Trophoblast cell (in vitro differentiated cells and primary cell): Measurements from ENCODE around the gene CEP85.
"Not testable (repeated sequence)": the region's sequence is repeated elsewhere in the genome, so short reads cannot be mapped to it uniquely, and the experiment has no call there.

Source experiments
- DNase-seq, 2 donors: peaks; one replicate each; pipeline ENCODE4 v3.0.0-alpha.2; 2016
- H2AFZ ChIP-seq: 2 replicates; pipeline ENCODE4 v1.6.1; 2013; ENCODE audit warnings: low read length, moderate library complexity, mild to moderate bottlenecking; ENCODE audit not compliant: insufficient read depth, poor library complexity
- H2AK5ac ChIP-seq: 2 replicates; pipeline ENCODE4 v1.6.1; 2013; ENCODE audit warnings: mild to moderate bottlenecking, low read length
- H2BK120ac ChIP-seq: 2 replicates; pipeline ENCODE4 v1.6.1; 2013; ENCODE audit warnings: low read length, mild to moderate bottlenecking, moderate library complexity; ENCODE audit not compliant: insufficient read depth, poor library complexity
- H2BK12ac ChIP-seq: 2 replicates; pipeline ENCODE4 v1.6.1; 2013; ENCODE audit warnings: mild to moderate bottlenecking, low read length, moderate library complexity
- H2BK5ac ChIP-seq: 2 replicates; pipeline ENCODE4 v1.6.1; 2013; ENCODE audit warnings: low read length, low read depth, moderate library complexity, mild to moderate bottlenecking; ENCODE audit not compliant: poor library complexity
- H3K14ac ChIP-seq: 2 replicates; pipeline ENCODE4 v1.6.1; 2013; ENCODE audit warnings: mild to moderate bottlenecking, low read length
- H3K18ac ChIP-seq: 2 replicates; pipeline ENCODE4 v1.6.1; 2013; ENCODE audit warnings: mild to moderate bottlenecking, low read length
- H3K23ac ChIP-seq: 2 replicates; pipeline ENCODE4 v1.6.1; 2013; ENCODE audit warnings: low read length
- H3K27ac ChIP-seq: 2 replicates; pipeline ENCODE4 v1.5.1; 2013; ENCODE audit warnings: low read depth, mild to moderate bottlenecking, inconsistent platforms, low read length, moderate library complexity
- H3K27me3 ChIP-seq: 2 replicates; pipeline ENCODE4 v1.6.1; 2013; ENCODE audit warnings: inconsistent platforms, mild to moderate bottlenecking, low read length, moderate library complexity; ENCODE audit not compliant: insufficient read depth
- H3K36me3 ChIP-seq, 2 experiments: 1 replicate in 1 of 2; 2 replicates in 1 of 2; pipeline ENCODE4 v1.6.1; 2013; ENCODE audit warnings: low read length in 2 of 2, mild to moderate bottlenecking in 2 of 2, moderate library complexity in 1 of 2; ENCODE audit not compliant: insufficient read depth in 2 of 2, control insufficient read depth in 1 of 2
- H3K4ac ChIP-seq: 2 replicates; pipeline ENCODE4 v1.6.1; 2013; ENCODE audit warnings: low read depth, mild to moderate bottlenecking, low read length, moderate library complexity
- H3K4me1 ChIP-seq, 2 experiments: 1 replicate in 1 of 2; 2 replicates in 1 of 2; pipeline ENCODE4 v1.6.1; 2013; ENCODE audit warnings: low read length in 2 of 2, mild to moderate bottlenecking in 2 of 2, moderate library complexity in 1 of 2; ENCODE audit not compliant: insufficient read depth in 2 of 2, control insufficient read depth in 1 of 2
- H3K4me2 ChIP-seq: 2 replicates; pipeline ENCODE4 v1.6.1; 2013; ENCODE audit warnings: inconsistent platforms, mild to moderate bottlenecking, low read length, moderate library complexity
- H3K4me3 ChIP-seq: 2 replicates; pipeline ENCODE4 v1.5.1; 2013; ENCODE audit warnings: mild to moderate bottlenecking, low read depth, low read length, inconsistent platforms
- H3K79me1 ChIP-seq: one replicate; pipeline ENCODE4 v1.6.1; 2013; ENCODE audit warnings: low read length
- H3K79me2 ChIP-seq: 2 replicates; pipeline ENCODE4 v1.6.1; 2013; ENCODE audit warnings: low read length, mild to moderate bottlenecking; ENCODE audit not compliant: control insufficient read depth, insufficient read depth, poor library complexity
- H3K9ac ChIP-seq: 2 replicates; pipeline ENCODE4 v1.6.1; 2013; ENCODE audit warnings: mild to moderate bottlenecking, low read length
- H3K9me3 ChIP-seq: 2 replicates; pipeline ENCODE4 v1.6.1; 2013; ENCODE audit warnings: low read depth, mild to moderate bottlenecking, control low read depth, inconsistent platforms, low read length; ENCODE audit not compliant: insufficient read depth
- H4K12ac ChIP-seq: 2 replicates; pipeline ENCODE4 v1.6.1; 2013; ENCODE audit warnings: low read depth, mild to moderate bottlenecking, low read length, moderate library complexity
- H4K8ac ChIP-seq: 2 replicates; pipeline ENCODE4 v1.6.1; 2013; ENCODE audit warnings: low read depth, mild to moderate bottlenecking, low read length, moderate library complexity
- H4K91ac ChIP-seq: one replicate; pipeline ENCODE4 v1.6.1; 2013; ENCODE audit warnings: low read depth, mild to moderate bottlenecking, low read length, moderate library complexity
- WGBS: extraction: QIAGEN DNeasy Blood & Tissue Kit; methylation state at CpG from one replicate; pipeline ENCODE4 v1.1.7; 2013; ENCODE audit warnings: missing lambda C conversion rate; ENCODE audit not compliant: insufficient read length, insufficient coverage; ENCODE audit errors: extremely low coverage; 5-methylcytosine and 5-hydroxymethylcytosine counted together

CEP85 gene

DNA sequence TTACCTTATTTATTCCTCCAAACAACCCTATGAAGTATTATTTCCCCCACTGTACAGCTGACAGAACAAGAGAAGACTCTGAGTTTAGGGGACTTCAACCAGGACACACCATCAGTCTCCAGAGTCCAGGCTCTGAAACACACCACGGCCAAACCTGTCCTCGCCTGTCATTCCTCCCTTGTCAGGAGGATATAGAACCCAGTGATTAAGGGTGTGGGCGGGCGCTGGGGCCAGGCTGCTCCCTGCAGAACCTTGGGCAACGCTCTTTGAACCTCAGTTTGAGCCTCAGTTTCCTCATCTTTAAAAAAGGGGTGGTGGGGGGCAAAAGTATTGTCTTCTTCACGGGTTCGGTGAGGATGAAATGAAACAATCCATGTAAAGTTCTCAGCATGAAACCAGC is 9.4 kb upstream of the CEP85 start:
- H4K12ac ChIP-seq: no peak overlapping the region
- no peak overlapping the region for H4K8ac ChIP-seq
- no peak overlapping the region for H3K4ac ChIP-seq
- no peak overlapping the region for H3K14ac ChIP-seq
- no peak overlapping the region for H3K9ac ChIP-seq
- H3K4me1 ChIP-seq: peaks cover 8 to 9% of the 10 kb centered on the region in 2 experiments
- H3K4me2 ChIP-seq: no peak overlapping the region
- H3K27me3 ChIP-seq: no peaks in the 10 kb centered on the region
- no peaks in the 10 kb centered on the region for H3K79me2 ChIP-seq
- DNase-seq: no peak
- no peak overlapping the region for H2BK5ac ChIP-seq
- no peak overlapping the region for H3K4me3 ChIP-seq
- no peaks in the 10 kb centered on the region for H3K79me1 ChIP-seq
- H3K23ac ChIP-seq: no peak overlapping the region
- H3K18ac ChIP-seq: no peak overlapping the region
- no peaks in the 10 kb centered on the region for H3K36me3 ChIP-seq
- no peak overlapping the region for H4K91ac ChIP-seq
- no peak overlapping the region for H3K27ac ChIP-seq
- H2AFZ ChIP-seq: no peak overlapping the region
- peaks cover 3% of the 10 kb centered on the region for H3K9me3 ChIP-seq
- H2BK120ac ChIP-seq: no peak overlapping the region
- no peak overlapping the region for H2AK5ac ChIP-seq
- no CpG with 5 or more reads among the region's 7 CpGs for WGBS
- no peak overlapping the region for H2BK12ac ChIP-seq

GRCh38 chr1:26225033-26225831 is 8.8 kb upstream of the CEP85 start:
- H2BK120ac ChIP-seq: no peak overlapping the region
- H3K4me1 ChIP-seq: peaks cover 8 to 9% of the 10 kb centered on the region in 2 experiments
- H3K18ac ChIP-seq: no peak overlapping the region
- no peaks in the 10 kb centered on the region for H3K36me3 ChIP-seq
- peak overlapping the region; percentile 79 for H3K4me2 ChIP-seq
- no peaks in the 10 kb centered on the region for H3K79me1 ChIP-seq
- H3K27me3 ChIP-seq: no peaks in the 10 kb centered on the region
- H3K79me2 ChIP-seq: no peaks in the 10 kb centered on the region
- H3K9me3 ChIP-seq: peaks cover 3% of the 10 kb centered on the region
- no peak overlapping the region for H3K14ac ChIP-seq
- no peak overlapping the region for H4K91ac ChIP-seq
- H4K8ac ChIP-seq: peak overlapping the region; percentile 32
- DNase-seq: peak; percentile 63 to 76
- no peak overlapping the region for H2BK5ac ChIP-seq
- no peak overlapping the region for H2BK12ac ChIP-seq
- H2AFZ ChIP-seq: peak overlapping the region; percentile 74
- H3K23ac ChIP-seq: no peak overlapping the region
- H3K4ac ChIP-seq: no peak overlapping the region
- WGBS: no CpG with 5 or more reads among the region's 50 CpGs
- H3K9ac ChIP-seq: no peak overlapping the region
- no peak overlapping the region for H4K12ac ChIP-seq
- no peak overlapping the region for H2AK5ac ChIP-seq
- no peak overlapping the region for H3K27ac ChIP-seq
- H3K4me3 ChIP-seq: peak overlapping the region; percentile 38

DNA sequence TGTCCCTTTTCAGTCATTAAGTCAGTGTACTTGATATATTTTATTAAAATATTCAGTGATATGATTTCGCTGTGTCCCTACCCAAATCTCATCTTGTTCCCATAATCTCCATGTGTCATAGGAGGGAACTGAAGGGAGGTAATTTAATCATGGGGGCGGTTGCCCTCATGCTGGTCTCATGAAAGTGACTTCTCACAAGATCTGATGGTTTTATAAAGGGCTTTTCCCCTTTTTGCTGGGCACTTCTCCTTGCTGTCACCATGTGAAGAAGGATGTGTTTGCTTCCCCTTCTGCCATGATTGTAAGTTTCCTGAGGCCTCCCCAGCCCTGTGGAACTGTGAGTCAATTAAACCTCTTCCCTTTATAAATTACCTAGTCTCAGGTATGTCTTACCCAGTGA is 3.3 kb upstream of the CEP85 start:
- H3K27me3 ChIP-seq, H3K36me3 ChIP-seq, H3K9ac ChIP-seq, H2BK12ac ChIP-seq, H3K4me1 ChIP-seq, H2BK120ac ChIP-seq, H3K14ac ChIP-seq, H3K27ac ChIP-seq, H4K12ac ChIP-seq, H4K91ac ChIP-seq, H3K4ac ChIP-seq, H2AK5ac ChIP-seq, H4K8ac ChIP-seq, H3K79me1 ChIP-seq, H3K79me2 ChIP-seq, H3K9me3 ChIP-seq, H3K4me3 ChIP-seq, H2BK5ac ChIP-seq, H3K18ac ChIP-seq, H2AFZ ChIP-seq, H3K4me2 ChIP-seq, H3K23ac ChIP-seq, DNase-seq: not testable (repeated sequence)
- WGBS: no CpG with 5 or more reads among the region's 2 CpGs

DNA sequence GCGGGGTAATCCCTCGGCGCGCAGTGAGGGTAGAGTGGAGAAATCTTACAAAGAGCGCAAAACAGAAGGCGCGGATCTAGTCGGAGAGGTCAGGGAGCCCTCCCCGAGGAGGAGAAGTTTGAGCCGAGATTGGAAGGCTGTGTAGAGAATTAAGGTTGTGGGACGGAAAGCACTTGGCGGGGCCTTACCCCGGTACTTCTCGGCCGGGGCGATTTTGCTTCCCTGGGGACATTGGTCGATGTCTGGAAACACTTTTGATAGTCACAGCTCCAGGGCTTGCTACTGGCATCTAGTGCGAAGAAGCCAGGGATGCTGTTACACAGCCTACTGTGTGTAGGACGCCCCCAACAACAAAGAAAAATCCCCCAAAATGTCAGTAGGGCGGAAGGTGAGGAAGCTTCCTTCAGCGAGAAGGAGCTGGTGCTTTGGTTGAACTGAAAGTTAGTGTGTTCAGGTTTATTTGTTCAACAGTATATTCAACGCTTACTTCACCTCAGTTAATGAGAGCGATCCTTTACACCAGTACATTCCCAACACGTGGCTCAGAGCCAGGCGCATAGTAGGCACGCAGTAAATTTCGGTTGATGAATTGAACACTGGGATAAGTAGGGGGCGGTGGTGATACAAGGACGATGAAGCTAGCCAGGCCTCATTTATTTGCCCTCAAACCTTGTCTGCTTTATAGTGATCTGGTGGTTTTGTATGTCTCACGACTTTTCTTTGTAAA is 807 bp downstream of the CEP85 start:
- H2BK120ac ChIP-seq: peak overlapping the region; percentile 39
- H3K27ac ChIP-seq: peak overlapping the region; percentile 69
- H3K4ac ChIP-seq: peak overlapping the region; percentile 51
- peaks cover 5% of the 10 kb centered on the region for H3K79me2 ChIP-seq
- DNase-seq: peak in 1 of 2 donors; percentile 20
- H3K4me2 ChIP-seq: peak overlapping the region; percentile 93
- peak overlapping the region; percentile 94 for H3K4me3 ChIP-seq
- H3K18ac ChIP-seq: peak overlapping the region; percentile 73
- H3K9me3 ChIP-seq: no peaks in the 10 kb centered on the region
- no peak overlapping the region for H3K23ac ChIP-seq
- H3K14ac ChIP-seq: peak overlapping the region; percentile 86
- peak overlapping the region; percentile 64 for H4K8ac ChIP-seq
- H2AK5ac ChIP-seq: peak overlapping the region; percentile 28
- H2BK5ac ChIP-seq: no peak overlapping the region
- peak overlapping the region; percentile 60 for H4K12ac ChIP-seq
- peak overlapping the region; percentile 74 for H2AFZ ChIP-seq
- no CpG with 5 or more reads among the region's 30 CpGs for WGBS
- peaks cover 2 to 5% of the 10 kb centered on the region in 2 experiments for H3K4me1 ChIP-seq
- peaks cover 7% of the 10 kb centered on the region for H3K79me1 ChIP-seq
- H3K27me3 ChIP-seq: no peaks in the 10 kb centered on the region
- peak overlapping the region; percentile 3 for H4K91ac ChIP-seq
- H2BK12ac ChIP-seq: no peak overlapping the region
- H3K9ac ChIP-seq: peak overlapping the region; percentile 90
- no peaks in the 10 kb centered on the region for H3K36me3 ChIP-seq
